Neural cell (in vitro differentiated cells): ENCODE data around the gene CHAF1B. TPM values are rescaled to one million over a fixed set of nuclear protein-coding genes. Genes with fewer than 3 reads are reported as not detected.

Experiments used
- H2AFZ ChIP-seq: fragments of 200-600, 300-800 bp; sonication (generic), shearing (Covaris generic); 2 replicates; pipeline ENCODE4 v1.6.0; 2014; ENCODE audit warnings: low read depth, mild to moderate bottlenecking, antibody characterized with exemption, low read length, moderate library complexity
- H3F3A ChIP-seq: fragments of 200-600 bp; shearing (Covaris generic); 2 replicates; pipeline ENCODE4 v1.6.1; 2016; ENCODE audit warnings: mild to moderate bottlenecking, moderate library complexity, mixed read lengths, antibody characterized with exemption, low read length; ENCODE audit not compliant: insufficient read depth, poor library complexity, severe bottlenecking
- H3K27ac ChIP-seq: fragments of 200-600, 300-800 bp; sonication (generic), shearing (Covaris generic); 2 replicates; pipeline ENCODE4 v1.5.1; 2014; ENCODE audit warnings: mild to moderate bottlenecking, low read length, moderate library complexity
- H3K27me3 ChIP-seq: fragments of 300-800, 200-600 bp; sonication (generic), shearing (Covaris generic); 2 replicates; pipeline ENCODE4 v1.6.0; 2014; ENCODE audit warnings: mild to moderate bottlenecking, low read depth, low read length, moderate library complexity; ENCODE audit not compliant: insufficient read depth
- H3K36me3 ChIP-seq: fragments of 300-800, 200-600 bp; sonication (generic), shearing (Covaris generic); 2 replicates; pipeline ENCODE4 v1.5.1; 2014; ENCODE audit warnings: mild to moderate bottlenecking, antibody characterized with exemption, low read length, moderate library complexity; ENCODE audit not compliant: insufficient read depth
- H3K4me2 ChIP-seq: fragments of 300-800, 200-600 bp; sonication (generic), shearing (Covaris generic); 2 replicates; pipeline ENCODE4 v1.6.0; 2014; ENCODE audit warnings: mild to moderate bottlenecking, low read length
- H3K4me3 ChIP-seq: fragments of 300-800, 200-600 bp; sonication (generic), shearing (Covaris generic); 2 replicates; pipeline ENCODE4 v1.5.1; 2014; ENCODE audit warnings: mild to moderate bottlenecking, low read length, moderate library complexity
- H3K79me2 ChIP-seq: fragments of 200-600 bp; shearing (Covaris generic); replicated peaks from 2 replicates; pipeline ENCODE4 v1.6.0; 2014; ENCODE audit warnings: mild to moderate bottlenecking, low read length, moderate library complexity; ENCODE audit not compliant: insufficient read depth
- H3K9ac ChIP-seq: fragments of 300-800, 200-600 bp; sonication (generic), shearing (Covaris generic); 2 replicates; pipeline ENCODE4 v1.6.1; 2016; ENCODE audit warnings: mild to moderate bottlenecking, low read length, mixed read lengths
- H3K9me2 ChIP-seq: fragments of 200-600 bp; shearing (Covaris generic); 2 replicates; pipeline ENCODE4 v1.6.1; 2016; ENCODE audit warnings: mild to moderate bottlenecking, low read length, mixed read lengths; ENCODE audit not compliant: insufficient read depth
- H3K9me3 ChIP-seq: fragments of 200-600, 300-800 bp; sonication (generic), shearing (Covaris generic); 2 replicates; pipeline ENCODE4 v1.6.1; 2016; ENCODE audit warnings: mild to moderate bottlenecking, mixed run types, low read length, moderate library complexity, mixed read lengths
- H4K20me1 ChIP-seq: fragments of 200-600 bp; shearing (Covaris generic); 2 replicates; pipeline ENCODE4 v1.6.1; 2016; ENCODE audit warnings: mild to moderate bottlenecking, mixed run types; ENCODE audit not compliant: insufficient read depth
- EP300 ChIP-seq: fragments of 450-650 bp; conservative IDR thresholded peaks from 2 replicates; pipeline ENCODE4 v1.6.1; 2014; ENCODE audit warnings: antibody characterized with exemption, mild to moderate bottlenecking, moderate library complexity; ENCODE audit not compliant: poor library complexity, severe bottlenecking
- EZH2 ChIP-seq: fragments of 200-600, 300-800 bp; shearing (Covaris generic), sonication (generic); IDR thresholded peaks from 2 replicates; pipeline ENCODE4 v1.6.1; 2014; ENCODE audit warnings: antibody characterized with exemption, low read length, borderline replicate concordance, mild to moderate bottlenecking; ENCODE audit not compliant: insufficient read depth, poor library complexity, severe bottlenecking
- MXI1 ChIP-seq: fragments of 450-650 bp; conservative IDR thresholded peaks from 2 replicates; pipeline ENCODE4 v1.6.1; 2014; ENCODE audit warnings: antibody characterized with exemption, mild to moderate bottlenecking; ENCODE audit not compliant: poor library complexity, severe bottlenecking
- POLR2AphosphoS5 ChIP-seq: IDR thresholded peaks from 2 replicates; pipeline ENCODE4 v1.6.1; 2012
- RAD21 ChIP-seq: fragments of 450-650 bp; conservative IDR thresholded peaks from 2 replicates; pipeline ENCODE4 v1.6.1; 2014; ENCODE audit warnings: antibody characterized with exemption, mild to moderate bottlenecking, moderate library complexity
- SMC3 ChIP-seq: fragments of 450-650 bp; conservative IDR thresholded peaks from 2 replicates; pipeline ENCODE4 v1.6.1; 2014; ENCODE audit warnings: antibody characterized with exemption, mild to moderate bottlenecking, moderate library complexity; ENCODE audit not compliant: poor library complexity
- TAF1 ChIP-seq: IDR thresholded peaks from 2 replicates; pipeline ENCODE4 v1.6.1; 2012; ENCODE audit warnings: low read depth
- polyA plus RNA-seq: library from polyadenylated mRNA; depleted of rRNA; stranded (reverse); fragments of >200 nt; gene quantifications from 2 replicates; pipeline ENCODE4 v1.2.3, GENCODE V29; 2014
- TF ChIP-seq, protein P1 (sequence below): IDR thresholded peaks from 2 replicates; pipeline ENCODE4 v1.6.1; 2012; ENCODE audit warnings: borderline replicate concordance
- TF ChIP-seq, protein P2 (sequence below): fragments of 450-650 bp; IDR thresholded peaks from 2 replicates; pipeline ENCODE4 v1.5.1; 2014; ENCODE audit warnings: antibody characterized with exemption, mild to moderate bottlenecking, moderate library complexity; ENCODE audit not compliant: poor library complexity, severe bottlenecking

The CHAF1B gene
- polyA plus RNA-seq, 1 donor from 2014 or later = 0.72 TPM

DNA sequence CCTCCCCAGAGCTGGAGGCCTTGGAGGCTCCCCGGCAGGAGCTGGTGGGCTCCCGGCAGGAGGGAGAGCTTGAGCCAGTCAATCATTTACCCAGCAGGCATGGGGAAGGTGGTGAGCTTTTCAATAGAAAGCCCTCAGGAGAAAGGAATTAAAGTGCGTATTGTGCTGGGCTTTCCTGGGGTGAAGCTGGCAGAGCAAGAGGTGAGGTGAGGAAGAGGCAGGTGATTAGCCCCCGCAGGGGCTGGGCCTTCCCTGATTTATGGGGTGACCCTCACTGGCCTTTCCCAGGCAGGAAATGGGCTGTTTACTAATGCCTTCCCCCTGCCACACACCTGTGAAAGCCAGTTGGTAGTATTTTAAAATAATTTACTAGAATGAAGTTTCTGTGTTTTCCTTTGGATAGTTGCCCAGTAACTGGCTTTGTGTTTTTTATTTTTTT lies 68.9 kb downstream of the CHAF1B start:
- H3K36me3 ChIP-seq = no peaks in the 10 kb centered on the region
- H3K4me3 ChIP-seq = no peak overlapping the region
- H3K4me2 ChIP-seq = no peak overlapping the region
- no peaks in the 10 kb centered on the region for H3K79me2 ChIP-seq
- H3K27ac ChIP-seq = no peak overlapping the region
- H3K9me2 ChIP-seq = no peaks in the 10 kb centered on the region
- no peaks in the 10 kb centered on the region for H3K9me3 ChIP-seq
- no peaks in the 10 kb centered on the region for H3K27me3 ChIP-seq
- H3K9ac ChIP-seq = no peak overlapping the region
- no peak overlapping the region for H2AFZ ChIP-seq
- no peaks in the 10 kb centered on the region for H4K20me1 ChIP-seq
- TF ChIP-seq, protein P1, sequence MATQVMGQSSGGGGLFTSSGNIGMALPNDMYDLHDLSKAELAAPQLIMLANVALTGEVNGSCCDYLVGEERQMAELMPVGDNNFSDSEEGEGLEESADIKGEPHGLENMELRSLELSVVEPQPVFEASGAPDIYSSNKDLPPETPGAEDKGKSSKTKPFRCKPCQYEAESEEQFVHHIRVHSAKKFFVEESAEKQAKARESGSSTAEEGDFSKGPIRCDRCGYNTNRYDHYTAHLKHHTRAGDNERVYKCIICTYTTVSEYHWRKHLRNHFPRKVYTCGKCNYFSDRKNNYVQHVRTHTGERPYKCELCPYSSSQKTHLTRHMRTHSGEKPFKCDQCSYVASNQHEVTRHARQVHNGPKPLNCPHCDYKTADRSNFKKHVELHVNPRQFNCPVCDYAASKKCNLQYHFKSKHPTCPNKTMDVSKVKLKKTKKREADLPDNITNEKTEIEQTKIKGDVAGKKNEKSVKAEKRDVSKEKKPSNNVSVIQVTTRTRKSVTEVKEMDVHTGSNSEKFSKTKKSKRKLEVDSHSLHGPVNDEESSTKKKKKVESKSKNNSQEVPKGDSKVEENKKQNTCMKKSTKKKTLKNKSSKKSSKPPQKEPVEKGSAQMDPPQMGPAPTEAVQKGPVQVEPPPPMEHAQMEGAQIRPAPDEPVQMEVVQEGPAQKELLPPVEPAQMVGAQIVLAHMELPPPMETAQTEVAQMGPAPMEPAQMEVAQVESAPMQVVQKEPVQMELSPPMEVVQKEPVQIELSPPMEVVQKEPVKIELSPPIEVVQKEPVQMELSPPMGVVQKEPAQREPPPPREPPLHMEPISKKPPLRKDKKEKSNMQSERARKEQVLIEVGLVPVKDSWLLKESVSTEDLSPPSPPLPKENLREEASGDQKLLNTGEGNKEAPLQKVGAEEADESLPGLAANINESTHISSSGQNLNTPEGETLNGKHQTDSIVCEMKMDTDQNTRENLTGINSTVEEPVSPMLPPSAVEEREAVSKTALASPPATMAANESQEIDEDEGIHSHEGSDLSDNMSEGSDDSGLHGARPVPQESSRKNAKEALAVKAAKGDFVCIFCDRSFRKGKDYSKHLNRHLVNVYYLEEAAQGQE = no peak
- TF ChIP-seq MXI1 (no peak), POLR2AphosphoS5 (no peak), SMC3 (no peak), TAF1 (no peak), RAD21 (no peak), EZH2 (no peak), EP300 (no peak)
- no peaks in the 10 kb centered on the region for H3F3A ChIP-seq

DNA sequence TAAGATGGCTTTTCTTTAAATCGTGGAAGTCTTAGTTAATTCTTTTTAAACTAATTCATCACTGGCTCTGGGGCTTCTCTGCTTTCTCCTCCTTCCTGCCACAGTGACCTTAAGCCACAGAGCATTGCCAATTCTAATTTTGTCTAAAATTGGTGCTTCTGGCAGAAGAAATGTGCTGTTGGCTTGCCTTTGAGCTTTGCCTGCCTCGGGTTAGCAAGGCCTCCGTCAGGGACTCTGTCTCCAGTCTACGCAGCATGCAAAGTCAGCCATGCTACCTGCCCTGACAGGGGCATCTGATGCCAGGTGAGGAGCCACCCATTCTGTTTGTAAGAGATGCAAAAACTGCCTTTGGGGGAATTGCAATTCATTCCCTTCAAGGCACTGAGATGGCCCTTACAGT lies 69.5 kb downstream of the CHAF1B start:
- Histone ChIP-seq H3K27me3 (no peaks in the 10 kb centered on the region), H3K9me2 (no peaks in the 10 kb centered on the region), H3K27ac (no peak overlapping the region), H4K20me1 (no peaks in the 10 kb centered on the region), H2AFZ (no peak overlapping the region), H3F3A (no peaks in the 10 kb centered on the region), H3K36me3 (no peaks in the 10 kb centered on the region), H3K9ac (no peak overlapping the region), H3K4me2 (no peak overlapping the region), H3K9me3 (no peaks in the 10 kb centered on the region), H3K4me3 (no peak overlapping the region), H3K79me2 (no peaks in the 10 kb centered on the region)
- TF ChIP-seq EP300 (no peak), MXI1 (no peak), EZH2 (no peak), SMC3 (no peak), RAD21 (no peak), TAF1 (no peak), POLR2AphosphoS5 (no peak)
- TF ChIP-seq, protein P2, sequence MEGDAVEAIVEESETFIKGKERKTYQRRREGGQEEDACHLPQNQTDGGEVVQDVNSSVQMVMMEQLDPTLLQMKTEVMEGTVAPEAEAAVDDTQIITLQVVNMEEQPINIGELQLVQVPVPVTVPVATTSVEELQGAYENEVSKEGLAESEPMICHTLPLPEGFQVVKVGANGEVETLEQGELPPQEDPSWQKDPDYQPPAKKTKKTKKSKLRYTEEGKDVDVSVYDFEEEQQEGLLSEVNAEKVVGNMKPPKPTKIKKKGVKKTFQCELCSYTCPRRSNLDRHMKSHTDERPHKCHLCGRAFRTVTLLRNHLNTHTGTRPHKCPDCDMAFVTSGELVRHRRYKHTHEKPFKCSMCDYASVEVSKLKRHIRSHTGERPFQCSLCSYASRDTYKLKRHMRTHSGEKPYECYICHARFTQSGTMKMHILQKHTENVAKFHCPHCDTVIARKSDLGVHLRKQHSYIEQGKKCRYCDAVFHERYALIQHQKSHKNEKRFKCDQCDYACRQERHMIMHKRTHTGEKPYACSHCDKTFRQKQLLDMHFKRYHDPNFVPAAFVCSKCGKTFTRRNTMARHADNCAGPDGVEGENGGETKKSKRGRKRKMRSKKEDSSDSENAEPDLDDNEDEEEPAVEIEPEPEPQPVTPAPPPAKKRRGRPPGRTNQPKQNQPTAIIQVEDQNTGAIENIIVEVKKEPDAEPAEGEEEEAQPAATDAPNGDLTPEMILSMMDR = no peak
- TF ChIP-seq, protein P1 = no peak
